Stimulated activated CD4-positive, alpha-beta T cell treated with anti-CD3 and anti-CD28 coated beads, TNF-alpha, amount 100 ng/mL, for 4 hours (primary cell): ENCODE measurements around the gene OR2AJ1.

ENCODE experiments used
- DNase-seq, 3 experiments: peaks; one replicate each; pipeline ENCODE4 v3.0.0-alpha.2; 2020; ENCODE audit warnings: low read depth in 3 of 3

Gene OR2AJ1

DNA sequence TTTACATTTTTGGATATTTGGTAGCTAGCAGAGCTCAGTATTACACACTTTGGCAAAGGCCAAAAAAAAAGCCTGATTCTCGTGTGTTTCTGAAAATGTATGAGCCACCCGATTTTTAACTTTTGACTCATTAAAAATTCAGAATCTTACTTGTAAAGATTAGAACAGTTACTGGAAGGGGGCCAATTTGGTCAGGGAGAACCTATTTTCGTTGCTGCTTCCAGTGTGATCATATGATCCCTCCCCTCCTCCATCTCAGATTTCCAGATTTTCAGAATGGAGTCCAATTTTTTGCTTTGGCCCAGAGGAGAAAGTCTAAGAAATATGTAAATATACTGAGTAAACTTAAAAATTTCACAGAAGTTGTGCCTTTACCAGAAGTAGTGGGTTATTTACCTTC, 37.1 kb downstream of the OR2AJ1 start:
- DNase-seq = no peak

DNA sequence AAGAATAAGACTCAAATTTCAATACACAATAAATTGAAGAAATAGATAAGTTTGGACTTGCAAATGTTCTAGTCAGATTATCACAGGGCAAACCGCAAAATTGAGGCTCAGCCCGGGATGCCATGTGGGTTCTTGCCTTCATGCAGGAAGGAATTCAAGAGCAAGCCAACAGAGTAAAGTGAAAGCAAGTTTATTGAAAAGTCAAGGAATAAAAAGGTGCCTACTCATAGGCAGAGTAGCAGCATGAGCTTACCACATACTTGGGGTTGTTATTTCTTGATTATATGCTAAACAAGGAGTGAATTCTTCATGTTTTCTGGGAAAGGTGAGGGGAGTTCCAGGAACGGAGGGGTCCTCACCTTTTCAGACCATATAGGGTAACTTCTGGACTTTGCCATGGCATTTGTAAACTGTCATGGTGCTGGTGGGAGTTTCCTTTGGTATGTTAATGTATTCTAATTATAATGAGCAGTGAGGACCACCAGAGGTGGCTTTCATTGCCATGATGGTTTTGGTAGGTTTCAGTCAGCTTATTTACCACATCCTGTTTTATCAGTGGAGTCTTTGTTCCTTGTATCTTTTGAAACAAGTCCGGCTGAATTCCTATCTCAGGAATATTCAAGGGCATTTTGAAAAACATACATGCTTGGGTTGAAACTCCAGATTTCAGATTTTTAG, 38.4 kb downstream of the OR2AJ1 start:
- DNase-seq = no peak

- DNase-seq = no peak
Measured at GRCh38 chr1:247964933-247965332, 40.2 kb downstream of the OR2AJ1 start, which contains the start of gene OR2AK2. Gene OR2AK2 (plus strand): TSS chr1:247965233. CDS start chr1:247965377, 144 bp downstream.

DNA sequence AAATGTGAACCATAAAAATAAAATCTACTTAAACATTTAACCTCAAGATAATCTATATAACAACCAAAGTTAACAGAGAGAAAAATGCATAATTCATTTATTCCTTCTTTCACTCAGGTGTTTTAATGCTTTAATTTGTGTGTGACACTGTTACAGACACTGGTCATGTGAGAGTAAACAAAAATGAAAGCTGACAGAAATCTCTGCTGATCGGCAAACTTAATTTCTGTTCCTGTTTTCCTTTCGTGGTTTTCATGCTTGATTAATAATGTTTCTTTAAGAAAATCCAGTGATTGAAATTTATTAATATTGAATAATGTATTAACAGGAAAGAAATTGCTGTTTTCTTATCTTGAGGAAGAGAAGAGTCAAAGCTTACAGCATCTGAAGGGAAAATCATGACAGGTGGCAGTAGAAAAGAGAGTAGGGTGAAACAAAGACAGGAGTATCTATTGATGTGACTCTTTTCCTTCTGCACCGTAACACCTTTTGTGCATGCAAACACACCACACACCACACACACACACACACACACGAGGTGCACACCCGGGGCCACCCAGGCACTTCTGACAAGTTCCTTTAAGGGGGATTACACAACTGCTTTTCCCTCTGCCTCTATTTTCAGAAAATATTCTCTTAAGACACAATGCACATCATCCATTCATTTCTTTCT, 42.0 kb downstream of the OR2AJ1 start:
- no peak for DNase-seq
